Activated CD4-positive, alpha-beta T cell treated with anti-CD3 and anti-CD28 coated beads, Interleukin-2, amount 50 U/mL, for 24 hours (primary cell): ENCODE measurements around the gene KLK11.
A peak's percentile ranks its signal among the peaks of the same experiment; 100 is the strongest.

Source experiments
- DNase-seq, 2 donors: peaks; one replicate each; pipeline ENCODE4 v3.0.0-alpha.2; 2020; ENCODE audit warnings: low read depth in 1 of 2, low spot score in 1 of 2

KLK11 gene

DNA sequence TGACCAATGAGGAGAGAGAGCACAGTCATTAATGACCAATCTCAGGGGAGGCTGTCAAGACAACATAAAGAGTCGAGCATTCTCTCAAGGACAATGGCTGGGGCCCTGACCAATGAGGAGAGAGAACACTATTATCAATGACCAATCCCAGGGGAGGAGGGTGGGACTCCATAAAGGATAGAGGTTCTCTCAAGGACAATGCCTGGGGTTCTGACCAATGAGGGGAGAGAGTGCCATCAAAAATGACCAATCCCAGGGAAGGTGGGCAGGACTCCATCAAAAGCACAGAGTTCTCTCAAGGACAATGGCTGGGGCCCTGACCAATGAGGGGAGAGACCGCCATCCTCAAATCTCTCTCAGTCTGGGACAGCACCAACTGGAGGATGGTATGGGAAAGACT, 3.3 kb upstream of the KLK11 start:
- no peak for DNase-seq

DNA sequence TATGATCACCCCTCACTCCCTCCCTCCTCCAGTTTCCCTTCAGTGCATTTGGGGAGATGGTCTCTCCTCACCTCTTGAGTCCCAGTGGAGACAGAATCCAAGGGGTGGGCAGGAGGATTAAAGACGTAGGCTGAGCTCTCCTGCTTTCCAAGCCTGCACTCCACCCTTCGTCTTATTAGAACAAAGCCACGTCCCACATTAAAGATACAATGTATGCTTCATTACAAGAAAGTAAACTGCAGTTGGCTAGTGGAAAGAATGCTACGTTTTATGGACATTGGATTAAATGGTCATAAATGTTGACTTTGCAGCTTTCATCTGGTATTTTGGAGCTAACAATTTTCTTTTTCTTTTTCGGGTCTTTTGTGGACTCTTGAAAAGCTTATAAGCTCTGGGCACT, 1.5 kb upstream of the KLK11 start:
- DNase-seq = no peak

DNA sequence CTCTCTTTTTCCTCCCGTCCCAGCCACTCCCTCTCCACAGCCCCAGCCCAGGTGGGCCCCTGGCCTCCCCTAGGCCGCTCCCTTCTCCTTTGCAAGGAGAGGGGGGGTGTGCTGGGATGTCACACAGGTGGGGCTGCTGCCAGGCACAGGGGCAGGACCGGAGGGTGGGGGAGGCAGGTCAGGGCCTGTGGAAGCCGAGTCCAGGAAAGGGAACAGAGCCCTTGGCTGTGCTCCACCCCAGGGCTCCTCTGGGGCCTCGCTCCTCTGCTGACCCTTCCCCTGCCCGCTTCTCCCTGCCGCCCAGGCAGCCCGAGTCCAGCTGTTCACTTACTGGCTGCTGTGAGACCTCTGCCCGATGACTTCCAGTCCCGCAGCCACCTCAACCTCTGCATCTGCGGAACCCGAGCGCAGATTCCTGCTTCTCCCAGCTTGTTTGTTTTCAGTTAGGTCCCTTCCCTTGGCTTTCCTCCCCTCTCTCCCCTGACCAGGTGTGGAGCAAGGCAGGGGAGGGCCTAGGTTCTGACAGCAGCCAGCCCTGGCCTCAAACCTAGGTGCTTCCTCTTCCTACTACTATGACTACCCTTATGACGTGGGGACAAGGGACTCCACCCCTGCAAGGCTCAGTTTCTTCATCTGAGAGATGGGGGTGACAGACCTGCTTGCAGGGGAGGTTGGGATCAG, 850 bp upstream of the KLK11 start:
- no peak for DNase-seq

DNA sequence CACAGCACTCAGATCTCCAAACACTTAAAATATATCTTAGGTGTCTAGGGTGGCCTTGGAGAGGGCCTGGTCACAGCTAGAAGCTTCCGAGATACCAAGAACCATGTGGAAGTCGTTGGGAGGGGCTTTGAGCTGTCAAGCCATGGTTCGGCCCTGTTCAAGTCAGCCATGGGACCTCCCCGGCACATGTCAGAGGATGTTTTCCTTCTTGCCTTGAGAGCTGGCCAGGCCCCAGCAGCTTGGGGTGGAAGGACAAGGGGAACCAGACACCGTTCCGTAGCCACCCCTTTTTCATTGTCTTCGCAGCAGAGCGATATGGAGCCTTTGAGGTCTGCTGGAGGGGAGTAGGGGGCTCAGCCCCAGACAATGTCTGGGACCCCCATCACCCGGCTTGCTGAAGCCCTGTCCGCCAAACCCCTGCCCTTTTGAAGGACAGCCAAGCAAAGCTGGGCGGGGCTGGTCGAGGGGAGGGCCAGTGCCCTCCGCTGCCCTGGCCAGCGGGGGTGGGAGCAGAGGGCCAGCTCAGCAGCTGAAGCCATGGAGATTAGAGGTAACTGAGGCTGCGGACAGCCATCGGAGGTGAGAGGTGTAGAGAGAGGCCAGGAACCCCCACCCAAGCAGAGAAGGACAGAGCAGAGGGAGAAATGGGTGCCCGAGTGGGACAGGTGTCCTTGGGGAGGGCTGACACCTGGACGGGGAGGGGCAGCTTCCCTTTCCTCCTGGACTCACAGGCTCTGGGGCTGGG, 435 bp downstream of the KLK11 start:
- no peak for DNase-seq

DNA sequence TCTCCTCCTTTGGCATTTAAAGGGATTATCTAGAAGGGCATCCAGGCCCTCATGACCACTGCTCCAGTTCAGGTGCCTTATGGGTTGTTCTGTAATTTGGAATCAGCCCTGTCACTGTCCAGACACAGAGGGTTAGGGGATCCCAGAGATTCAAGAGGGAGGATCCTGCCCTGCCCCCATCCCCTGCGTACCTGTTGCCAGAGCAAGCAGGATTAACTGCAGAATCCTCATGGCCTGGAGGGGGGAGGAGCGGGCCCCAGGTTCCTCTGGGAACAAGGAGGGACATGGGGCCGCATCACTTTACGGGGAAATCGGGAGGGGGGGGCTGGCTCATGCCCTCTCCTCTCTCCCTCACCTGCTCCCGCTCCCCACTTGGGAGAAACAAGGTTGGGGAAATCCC, 1.0 kb downstream of the KLK11 start:
- no peak for DNase-seq

DNA sequence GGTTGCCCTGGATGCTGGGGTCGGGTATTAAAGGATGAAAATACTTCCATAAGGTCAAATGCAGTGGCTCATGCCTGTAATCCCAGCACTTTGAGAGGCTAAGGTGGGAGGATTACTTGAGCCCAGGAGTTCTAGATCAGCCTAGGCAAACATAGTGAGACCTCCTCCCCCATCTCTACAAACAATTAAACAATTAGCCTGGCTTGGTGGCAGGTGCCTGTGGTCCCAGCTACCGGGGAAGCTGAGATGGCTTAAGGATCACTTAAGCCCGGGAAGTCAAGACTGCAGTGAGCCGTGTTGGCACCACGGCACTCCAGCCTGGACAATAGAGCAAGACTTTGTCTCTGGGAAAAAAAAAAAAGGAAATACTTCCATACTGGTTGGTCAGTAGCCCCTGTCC, 1.5 kb downstream of the KLK11 start:
- no peak for DNase-seq

DNA sequence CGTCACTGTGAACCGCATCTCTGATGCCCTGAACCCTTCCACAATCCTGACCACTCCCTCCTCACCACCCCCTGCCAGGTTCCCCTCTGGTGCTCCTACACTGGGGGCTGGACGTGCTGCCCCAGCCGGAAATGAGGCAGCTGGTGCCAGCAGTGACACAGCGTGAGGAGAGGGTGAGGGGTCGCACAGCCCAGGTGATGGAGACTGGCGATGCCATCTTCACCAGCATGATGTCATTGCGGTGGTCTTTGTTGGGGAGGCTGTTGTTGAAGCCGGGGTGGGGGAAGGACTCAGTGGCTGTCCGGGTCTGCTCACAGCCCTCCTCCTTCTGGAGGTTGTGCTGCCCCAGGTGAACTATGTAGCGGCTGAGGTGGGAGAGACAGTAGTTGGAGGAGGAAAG, 2.5 kb downstream of the KLK11 start:
- no peak for DNase-seq

DNA sequence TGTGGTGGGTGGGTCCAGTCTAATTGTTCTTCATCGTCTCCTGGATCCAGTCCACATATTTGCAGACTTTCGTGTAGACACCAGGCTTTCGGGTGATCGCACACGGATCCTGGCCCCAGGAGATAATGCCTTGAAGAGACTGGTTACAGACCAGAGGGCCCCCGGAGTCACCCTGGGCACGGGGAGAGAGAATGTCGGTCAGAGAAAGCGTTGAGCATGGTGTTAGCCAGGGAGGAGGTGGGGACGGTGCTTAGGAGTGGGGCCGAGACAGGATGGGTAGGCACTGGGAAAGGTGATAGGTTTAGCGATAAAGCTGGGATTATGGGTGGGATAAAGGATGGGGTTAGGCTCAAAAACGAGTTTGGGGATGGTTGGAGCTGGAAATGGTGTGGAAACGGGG, 3.9 kb downstream of the KLK11 start:
- DNase-seq = no peak

DNA sequence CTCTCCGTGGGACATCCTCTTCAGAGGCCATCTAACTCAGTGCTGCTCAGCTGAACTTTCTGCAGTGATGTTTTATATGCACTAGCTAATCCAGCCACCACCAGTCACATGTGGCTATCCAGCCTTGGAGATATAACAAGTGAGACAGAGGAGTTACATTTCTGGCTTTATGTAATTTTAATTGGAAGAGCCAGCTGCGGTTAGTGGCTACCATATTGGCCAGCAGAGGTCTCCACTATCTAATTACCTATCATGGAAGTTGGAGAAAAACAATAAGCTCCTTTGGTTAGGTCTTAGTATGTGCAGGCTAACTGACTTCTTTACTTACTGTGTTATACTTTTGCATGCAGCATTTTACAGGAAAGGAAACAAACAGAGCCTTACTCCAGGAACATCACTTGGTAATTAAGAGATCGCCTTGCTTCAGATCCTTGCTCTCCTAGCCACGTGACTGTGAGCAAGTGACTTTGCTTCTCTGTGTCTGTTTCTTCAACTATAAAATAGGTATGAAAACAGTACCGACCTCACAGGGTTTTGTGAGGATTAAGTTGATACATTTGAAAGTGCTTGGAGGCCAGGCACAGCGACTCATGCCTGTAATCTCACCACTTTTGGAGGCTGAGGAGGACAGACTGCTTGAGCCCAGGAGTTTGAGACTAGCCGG, 5.3 kb downstream of the KLK11 start:
- DNase-seq = no peak

DNA sequence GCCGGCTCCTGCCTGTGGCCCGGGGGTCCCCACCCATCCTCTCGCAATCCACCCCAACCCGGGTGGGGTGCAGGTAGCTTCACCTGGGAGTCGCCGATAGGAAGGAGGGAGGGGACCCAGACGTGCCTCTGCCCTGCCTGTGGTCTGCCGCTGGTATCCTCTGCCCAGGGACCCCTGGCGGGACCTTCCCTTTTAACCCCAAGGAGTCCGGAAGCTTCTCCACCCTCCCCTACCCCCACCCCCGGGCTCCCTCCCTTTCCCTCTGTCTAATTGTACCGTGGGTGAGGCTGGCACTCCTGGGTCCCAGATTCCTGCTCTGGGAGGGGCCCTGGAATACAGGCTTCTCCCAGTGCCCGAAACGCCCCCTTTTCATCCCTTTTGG, 6.9 kb downstream of the KLK11 start, which contains the start of gene KLK10:
TSS of gene KLK10 (minus strand) at position 166 of the 382 bp plus-strand sequence. CDS start 579 bp downstream, outside the sequence.
- DNase-seq = no peak

DNA sequence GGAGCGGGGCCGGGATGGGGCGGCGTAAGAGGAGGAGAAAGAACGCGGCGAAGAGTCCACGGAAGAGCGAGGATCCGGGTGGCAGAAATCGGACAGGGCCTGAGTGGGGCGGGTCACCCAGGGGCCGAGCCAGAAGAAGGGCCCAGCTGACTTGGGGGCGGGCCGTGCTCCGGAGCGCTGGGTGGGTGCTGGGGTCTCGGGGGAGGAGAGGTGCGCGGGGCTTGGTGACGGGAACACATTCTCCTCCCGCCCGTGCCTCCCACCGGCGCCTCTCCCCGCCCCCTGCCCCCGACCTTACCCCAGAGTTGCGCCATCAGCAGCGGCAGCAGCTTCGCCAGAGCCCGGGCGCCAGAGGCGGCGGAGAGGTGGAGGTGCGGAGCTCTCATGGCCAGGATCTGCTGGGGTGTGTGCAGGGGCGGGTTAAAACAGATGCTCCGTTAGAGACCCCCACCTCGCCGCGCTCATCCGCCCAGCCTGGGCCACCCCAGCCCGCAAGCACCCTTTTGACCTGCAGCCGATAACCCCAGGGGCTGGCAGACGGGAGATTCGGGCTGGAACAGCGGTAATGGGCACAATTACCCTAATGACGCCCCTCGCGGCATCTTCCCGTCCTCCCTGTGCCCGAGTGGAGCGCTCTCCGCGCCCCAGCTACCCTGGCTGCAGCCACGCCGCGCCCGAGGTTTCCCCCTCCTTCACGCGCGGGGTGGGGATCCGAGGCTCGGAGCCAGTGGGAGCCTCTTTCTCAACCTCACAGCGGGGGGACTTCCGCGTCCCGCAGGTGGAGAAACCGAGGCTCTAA, 7.5 kb downstream of the KLK11 start:
- DNase-seq = no peak

DNA sequence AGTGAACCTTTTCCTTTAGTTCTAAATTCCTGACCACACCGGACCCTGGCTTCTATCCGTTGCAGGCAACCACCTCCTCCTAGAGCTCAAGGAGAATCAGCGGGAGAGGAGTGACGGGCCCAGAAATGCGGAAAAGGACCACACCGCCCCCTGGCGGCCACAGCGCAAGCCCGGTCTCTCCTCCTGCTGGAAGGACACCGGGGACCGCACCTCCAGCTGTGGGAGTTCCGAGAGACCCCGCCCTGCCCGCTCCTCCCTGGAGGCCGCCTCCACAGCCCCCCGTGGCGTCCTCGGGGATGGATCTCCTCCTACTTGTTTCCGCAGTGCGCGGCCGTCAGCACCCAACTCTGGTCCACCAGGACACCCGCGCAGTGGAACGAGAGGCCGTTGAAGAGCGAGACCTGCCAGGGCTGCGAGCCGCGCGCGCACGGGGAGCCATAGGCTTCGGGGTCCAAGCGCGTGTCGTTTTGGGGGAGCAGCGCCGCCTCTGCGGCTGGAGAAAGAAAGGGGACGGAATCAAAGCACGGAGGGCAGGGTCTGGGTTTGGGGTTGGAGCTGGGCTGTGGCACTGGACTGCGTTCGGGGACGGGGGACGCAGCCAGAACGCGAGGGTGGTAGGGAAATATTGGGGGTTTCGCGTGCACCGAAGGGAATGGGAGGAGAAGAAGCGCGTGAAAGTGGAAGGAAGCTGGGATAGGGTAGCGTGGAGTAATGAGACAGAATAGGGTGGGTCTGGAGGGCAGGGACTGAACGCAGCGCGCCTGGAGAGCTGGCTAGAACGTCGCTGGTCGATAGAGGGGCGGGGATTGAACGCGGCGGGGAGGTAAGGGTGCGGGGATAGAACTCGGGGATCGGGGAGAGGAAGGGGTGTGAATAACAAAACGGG, 9.4 kb downstream of the KLK11 start:
- peak; percentile 21 to 55 for DNase-seq

DNA sequence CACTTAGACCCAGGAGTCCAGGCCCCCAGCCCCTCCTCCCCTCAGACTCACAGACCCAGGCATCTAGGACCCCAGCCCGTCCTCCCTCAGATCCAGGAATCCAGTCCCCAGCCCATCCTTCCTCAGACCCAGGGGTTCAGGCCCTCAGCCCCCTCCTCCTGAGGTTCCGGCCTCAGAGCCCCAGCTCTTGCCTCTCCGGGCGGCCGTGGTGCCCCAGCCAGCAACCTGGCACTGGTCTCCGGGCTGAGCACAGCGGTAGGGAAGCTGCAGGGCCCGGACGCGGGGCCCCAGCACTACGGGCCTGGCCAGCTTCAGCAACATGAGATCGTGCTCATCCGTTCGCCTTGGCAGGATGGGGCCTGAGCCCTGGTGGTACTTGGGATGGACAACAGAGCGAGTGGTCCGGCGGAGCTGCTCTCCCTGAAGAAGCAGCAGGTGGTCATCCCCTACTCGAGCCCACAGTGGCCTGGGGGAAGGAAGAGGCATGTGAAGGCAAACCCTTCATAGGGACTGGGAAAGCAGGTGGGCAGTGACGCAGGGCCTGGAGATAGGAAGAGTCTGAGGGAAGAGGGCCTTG, 10.6 kb downstream of the KLK11 start:
- no peak for DNase-seq

DNA sequence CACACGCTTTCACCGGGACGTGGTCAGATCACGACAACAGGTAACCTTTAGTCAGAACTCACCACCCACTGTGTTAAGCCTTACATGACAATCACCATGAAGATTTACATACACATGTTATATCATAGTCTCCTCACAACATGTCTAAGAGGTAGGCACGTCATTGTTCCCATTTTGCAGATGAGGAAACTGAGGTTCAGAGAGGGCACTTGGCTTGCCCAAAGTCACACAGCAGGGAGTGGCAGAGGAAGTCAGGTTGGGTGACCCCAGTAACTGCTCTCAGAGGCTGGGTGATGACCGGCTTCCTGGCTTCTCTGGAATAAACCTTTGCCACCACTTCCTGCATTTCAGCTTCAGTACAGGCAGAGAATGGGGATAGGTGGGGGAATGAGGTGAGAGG, 12.2 kb downstream of the KLK11 start:
- DNase-seq = no peak

DNA sequence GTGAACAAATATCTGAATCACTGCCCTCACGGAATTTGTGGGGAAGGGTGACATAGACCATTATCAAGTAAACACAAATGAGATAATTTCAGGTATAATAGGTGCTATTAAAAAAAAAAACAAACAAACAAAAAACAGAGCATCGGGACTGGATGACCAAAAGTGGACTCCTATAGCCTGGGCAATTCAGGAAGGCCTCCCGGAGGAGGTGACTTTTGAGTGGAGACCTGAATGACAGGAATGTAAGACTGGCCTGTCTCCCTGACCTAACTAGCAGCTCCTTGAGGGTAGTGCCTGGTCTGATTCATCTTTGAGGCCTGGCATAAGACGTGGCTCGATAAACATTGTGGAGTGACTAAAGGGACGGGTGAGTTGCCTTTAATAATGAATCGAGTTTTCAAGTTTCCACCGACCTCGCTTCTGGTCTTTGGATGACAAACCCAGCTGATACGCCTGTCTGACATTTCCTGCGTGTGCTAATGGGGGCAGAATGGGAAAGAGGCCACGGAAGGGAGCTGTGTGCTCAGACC, 13.7 kb downstream of the KLK11 start:
- DNase-seq = no peak

DNA sequence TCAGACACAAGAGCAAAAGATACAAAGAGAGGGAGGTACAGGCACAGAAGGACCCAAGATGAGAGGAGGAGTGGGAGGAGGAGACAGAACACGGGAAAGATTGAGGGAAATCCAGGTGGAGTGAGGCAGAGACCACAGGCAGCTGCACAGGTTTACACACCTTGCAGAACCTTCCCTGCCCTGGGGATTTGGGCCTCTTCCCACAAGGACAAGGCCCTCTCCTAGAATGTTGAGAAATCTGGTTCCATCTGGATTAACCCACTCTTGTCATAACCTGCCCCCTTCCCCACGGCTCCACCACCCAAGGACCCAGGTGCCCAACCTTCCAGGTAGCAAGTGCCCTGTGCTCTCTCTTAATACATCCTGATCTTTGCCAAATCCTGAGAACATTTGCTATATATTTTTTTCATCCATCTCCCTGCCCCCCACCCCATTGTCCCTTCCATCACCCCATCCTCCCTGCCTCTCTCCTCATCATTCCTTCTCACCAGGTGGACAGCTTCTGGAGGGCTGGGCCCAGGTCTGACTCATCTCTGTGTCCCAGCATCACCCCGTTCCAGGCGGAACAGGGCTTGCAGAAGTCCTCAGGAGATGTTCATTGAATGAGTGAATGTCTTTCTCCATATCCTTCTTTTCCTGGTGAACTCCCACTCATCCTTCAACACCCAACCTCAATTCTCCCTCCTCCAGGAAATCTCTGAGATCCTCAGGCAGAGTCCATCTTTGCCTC, 16.2 kb downstream of the KLK11 start:
- DNase-seq = no peak

DNA sequence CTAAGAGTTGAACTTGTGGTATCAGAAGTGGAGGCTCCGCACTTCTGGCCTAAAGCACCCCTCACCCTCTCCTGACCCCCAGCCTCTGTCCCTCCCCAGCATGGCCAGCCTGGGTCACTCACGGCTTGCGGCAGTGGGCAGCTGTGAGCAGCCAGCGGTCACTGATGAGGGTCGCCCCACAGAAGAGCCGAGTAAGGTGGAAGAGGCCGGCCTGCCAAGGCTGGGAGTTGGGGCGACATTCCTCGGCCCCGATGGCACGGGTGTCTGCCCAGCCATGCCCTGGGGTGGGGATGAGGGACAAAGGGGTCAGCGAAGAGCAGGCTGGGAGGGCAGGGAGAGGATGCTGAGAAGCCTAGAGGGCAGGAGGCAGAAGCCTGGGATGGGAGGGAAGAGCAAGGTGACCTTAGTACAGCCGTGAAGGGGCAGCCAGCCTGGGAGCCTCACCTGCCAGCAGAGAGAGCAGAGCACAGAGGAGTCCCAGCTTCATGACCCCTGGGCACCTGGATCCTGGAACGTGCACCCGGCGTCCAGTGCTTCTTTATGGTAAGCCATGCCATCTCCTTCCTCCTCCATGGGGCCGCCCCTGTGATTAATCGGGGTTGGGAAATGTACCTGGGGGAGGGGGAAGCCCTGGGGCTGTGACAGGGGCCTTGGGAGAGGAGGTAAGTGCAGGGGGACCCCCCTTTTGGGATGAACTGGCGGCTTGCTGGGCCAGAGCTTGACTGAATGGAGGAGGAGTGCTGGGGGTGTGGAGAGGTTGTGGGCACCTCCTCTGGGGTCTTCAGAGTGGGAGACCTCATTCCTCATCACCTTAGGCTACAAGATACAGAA, 17.1 kb downstream of the KLK11 start:
- DNase-seq = no peak

DNA sequence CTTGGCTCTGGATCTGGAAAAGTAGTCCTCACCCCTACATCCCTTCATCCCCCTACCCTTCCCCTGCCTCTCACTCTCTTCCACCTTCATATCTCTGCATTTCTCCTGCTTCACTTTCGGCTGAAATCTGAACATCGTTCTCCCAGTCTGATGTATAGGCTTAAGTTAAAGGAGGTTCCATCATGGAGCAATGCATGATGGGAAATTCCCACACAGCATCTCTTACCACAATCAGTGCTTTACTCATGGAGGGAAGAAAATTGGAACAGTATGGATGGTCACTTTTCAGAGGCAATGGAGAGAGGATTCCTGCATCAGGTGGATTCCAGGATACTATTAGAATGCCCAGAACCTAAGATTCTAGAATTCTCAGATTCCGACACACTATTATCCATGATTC, 18.9 kb downstream of the KLK11 start:
- DNase-seq = no peak
